Cardiac fibroblast (primary cell): ENCODE data around the gene CHRND.

Source experiments
- DNase-seq, 2 donors: peaks; one replicate each; pipeline versions ENCODE4 v3.0.0 to v3.0.0-alpha.2; 2010; ENCODE audit warnings: low read depth in 2 of 2
- H3K4me3 ChIP-seq, 2 donors: replicated peaks in 1 of 2; 1 replicate in 1 of 2; 2 replicates in 1 of 2; pipeline ENCODE4 v1.5.1; 2011; ENCODE audit warnings: low read depth in 2 of 2, low read length in 2 of 2, mild to moderate bottlenecking in 2 of 2, moderate library complexity in 1 of 2
- CTCF ChIP-seq: IDR thresholded peaks from one replicate; pipeline ENCODE4 v1.5.1; 2011; ENCODE audit warnings: low read depth, mild to moderate bottlenecking, low read length, inconsistent platforms

CHRND gene

GRCh38 chr2:232543491-232543890, 17.5 kb downstream of the CHRND start:
- no peak overlapping the region for H3K4me3 ChIP-seq
- no peak for TF ChIP-seq CTCF
- DNase-seq: no peak

- DNase-seq: no peak
- TF ChIP-seq CTCF: no peak
These were observed 18.1 kb downstream of the CHRND start for GRCh38 chr2:232543928-232544631.

DNA sequence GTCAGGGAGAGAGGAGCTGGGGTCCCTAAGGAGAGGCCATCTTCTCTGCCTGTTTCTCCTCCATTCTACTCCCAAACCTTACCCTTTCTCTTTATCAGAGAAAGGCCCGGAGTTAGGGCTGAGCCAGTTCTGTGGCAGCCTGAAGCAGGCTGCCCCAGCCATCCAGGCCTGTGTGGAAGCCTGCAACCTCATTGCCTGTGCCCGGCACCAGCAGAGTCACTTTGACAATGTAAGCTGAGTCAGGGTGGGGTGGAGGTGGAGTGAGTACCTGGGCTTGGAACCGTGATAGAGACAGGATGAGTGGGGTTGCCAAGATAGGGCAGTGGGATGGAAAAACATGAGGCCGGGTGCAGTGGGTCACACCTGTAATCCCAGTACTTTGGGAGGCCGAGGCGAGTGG, 18.7 kb downstream of the CHRND start:
- H3K4me3 ChIP-seq: no peak overlapping the region
- DNase-seq: no peak
- no peak for TF ChIP-seq CTCF

More at GRCh38 chr2:232543928-232544631, 18.1 kb downstream of the CHRND start:
- no peak overlapping the region for H3K4me3 ChIP-seq

DNA sequence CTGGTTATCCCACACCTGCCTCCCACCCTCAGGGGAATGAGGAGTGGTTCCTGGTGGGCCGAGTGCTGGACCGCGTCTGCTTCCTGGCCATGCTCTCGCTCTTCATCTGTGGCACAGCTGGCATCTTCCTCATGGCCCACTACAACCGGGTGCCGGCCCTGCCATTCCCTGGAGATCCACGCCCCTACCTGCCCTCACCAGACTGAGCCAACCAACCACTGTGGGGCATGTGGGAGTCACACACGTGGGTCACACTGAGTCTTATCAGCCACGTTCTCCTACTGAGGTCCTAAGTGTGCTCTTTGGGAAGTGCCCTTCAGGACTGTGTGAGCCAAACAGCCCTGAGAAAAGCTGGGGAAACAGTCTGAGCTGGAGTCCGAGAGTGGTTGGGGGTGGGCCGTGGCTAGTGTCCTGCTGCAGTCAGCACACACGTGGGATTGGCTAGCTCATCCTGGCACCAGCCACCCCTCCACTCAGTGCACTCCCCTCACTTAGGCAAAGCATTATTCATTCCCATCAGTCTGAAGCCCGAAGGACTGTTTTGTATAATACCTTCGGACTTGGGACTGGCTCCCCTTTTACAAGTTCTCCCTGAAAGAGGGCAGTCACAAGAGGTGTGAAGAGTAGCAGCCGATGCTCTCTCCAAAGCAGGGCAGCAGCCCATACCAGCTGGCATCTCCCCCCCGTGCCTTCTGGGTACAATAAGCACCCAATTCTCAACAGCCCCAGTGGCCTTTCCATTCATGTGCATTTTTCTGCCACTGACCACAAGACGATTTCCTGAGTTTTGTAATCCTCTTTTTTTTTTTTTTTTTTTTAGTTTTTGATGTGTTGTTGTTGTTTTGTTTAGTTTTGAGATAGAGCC, 19.8 kb downstream of the CHRND start:
- H3K4me3 ChIP-seq: no peak overlapping the region
- no peak for TF ChIP-seq CTCF
- DNase-seq: no peak

GRCh38 chr2:232547991-232548390, 22.0 kb downstream of the CHRND start:
- no peak overlapping the region for H3K4me3 ChIP-seq
- TF ChIP-seq CTCF: no peak
- DNase-seq: no peak

DNA sequence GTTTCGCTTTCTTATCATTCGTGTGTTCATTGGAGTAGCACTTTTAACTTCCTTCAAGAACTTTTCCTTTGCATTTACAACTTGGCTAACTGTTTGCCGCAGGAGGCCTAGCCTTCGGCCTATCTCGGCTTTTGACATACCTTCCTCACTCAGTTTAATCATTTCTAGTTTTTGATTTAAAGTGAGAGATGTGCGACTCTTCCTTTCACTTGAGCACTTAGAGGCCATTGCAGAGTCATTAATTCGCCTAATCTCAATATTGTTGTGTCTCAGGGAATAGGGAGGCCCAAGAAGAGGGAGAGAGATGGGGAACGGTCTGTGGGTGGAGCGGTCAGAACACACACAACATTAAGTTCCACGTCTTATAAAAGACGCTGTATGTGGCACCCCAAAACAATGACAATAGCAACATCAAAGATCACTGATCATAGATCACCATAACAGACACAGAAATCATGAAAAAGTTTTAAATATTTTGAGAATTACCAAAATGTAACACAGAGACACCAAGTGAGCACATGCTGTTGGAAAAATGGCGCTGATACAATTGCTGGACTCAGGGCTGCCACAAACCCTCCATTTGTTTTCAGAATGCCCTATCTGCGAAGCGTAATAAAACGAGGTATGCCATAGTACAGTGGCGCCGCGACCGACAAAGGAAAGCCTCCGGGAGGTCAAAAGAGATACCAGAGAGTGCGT, 23.8 kb downstream of the CHRND start:
- no peak for TF ChIP-seq CTCF
- H3K4me3 ChIP-seq: peak overlapping the region; percentile 86 to 87
- peak in 1 of 2 donors; percentile 14 for DNase-seq
